ENCODE measurements around the gene CCL26.

Gene CCL26

DNA sequence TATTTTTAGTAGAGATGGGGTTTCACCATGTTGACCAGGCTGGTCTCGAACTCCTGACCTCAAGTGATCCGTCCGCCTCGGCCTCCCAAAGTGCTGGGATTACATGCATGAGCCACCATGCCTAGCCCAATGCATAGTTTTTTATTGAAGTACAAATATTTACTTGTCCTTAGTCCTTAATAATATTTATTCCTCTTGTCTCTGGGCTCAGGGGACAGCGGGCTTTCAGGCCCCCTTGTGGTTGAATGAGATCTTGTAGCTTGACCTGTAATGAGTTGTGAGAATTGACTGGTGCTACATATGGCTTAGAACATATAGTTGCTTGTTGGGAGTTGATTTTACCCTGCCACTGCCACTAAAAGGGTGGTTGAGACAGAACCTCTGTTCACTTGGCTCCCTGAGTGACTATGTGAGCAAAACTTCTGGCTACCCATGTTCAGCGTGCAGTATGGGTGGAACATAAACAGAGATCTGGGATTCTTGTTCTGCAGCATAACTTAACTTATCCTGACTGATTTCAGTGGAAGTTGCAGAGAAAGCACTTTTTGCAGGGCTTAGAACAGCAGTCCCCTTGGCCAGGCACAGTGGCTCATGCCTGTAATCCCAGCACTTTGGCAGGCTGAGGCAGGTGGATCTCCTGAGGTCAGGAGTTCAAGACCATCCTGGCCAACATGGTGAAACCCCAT, 14.9 kb downstream of the CCL26 start:
- TF ChIP-seq, protein P1, sequence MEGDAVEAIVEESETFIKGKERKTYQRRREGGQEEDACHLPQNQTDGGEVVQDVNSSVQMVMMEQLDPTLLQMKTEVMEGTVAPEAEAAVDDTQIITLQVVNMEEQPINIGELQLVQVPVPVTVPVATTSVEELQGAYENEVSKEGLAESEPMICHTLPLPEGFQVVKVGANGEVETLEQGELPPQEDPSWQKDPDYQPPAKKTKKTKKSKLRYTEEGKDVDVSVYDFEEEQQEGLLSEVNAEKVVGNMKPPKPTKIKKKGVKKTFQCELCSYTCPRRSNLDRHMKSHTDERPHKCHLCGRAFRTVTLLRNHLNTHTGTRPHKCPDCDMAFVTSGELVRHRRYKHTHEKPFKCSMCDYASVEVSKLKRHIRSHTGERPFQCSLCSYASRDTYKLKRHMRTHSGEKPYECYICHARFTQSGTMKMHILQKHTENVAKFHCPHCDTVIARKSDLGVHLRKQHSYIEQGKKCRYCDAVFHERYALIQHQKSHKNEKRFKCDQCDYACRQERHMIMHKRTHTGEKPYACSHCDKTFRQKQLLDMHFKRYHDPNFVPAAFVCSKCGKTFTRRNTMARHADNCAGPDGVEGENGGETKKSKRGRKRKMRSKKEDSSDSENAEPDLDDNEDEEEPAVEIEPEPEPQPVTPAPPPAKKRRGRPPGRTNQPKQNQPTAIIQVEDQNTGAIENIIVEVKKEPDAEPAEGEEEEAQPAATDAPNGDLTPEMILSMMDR (IDR thresholded peaks at IDR 0.05; ENCODE audit: borderline replicate concordance, control extremely low read depth, extremely low read depth, insufficient read depth, missing control alignments) = peak; percentile 19
- DNase-seq (ENCODE audit: low spot score) = peak; percentile 52
- in situ Hi-C loops (cut with MboI; ENCODE audit: low sequenced_read_pairs, unreplicated experiment) = no loop called here

GRCh38 chr7:75756206-75756990, 15.6 kb downstream of the CCL26 start:
- in situ Hi-C loops (cut with MboI; ENCODE audit: low sequenced_read_pairs, unreplicated experiment) = no loop called here
- TF ChIP-seq, protein P1 (IDR thresholded peaks at IDR 0.05; ENCODE audit: borderline replicate concordance, control extremely low read depth, extremely low read depth, insufficient read depth, missing control alignments) = no peak
- DNase-seq (ENCODE audit: low spot score) = no peak

GRCh38 chr7:75743455-75743859, 28.6 kb downstream of the CCL26 start:
- in situ Hi-C loops (cut with MboI; ENCODE audit: low sequenced_read_pairs, unreplicated experiment) = no loop called here
- TF ChIP-seq, protein P1 (IDR thresholded peaks at IDR 0.05; ENCODE audit: borderline replicate concordance, control extremely low read depth, extremely low read depth, insufficient read depth, missing control alignments) = no peak
- no peak for DNase-seq (ENCODE audit: low spot score)

GRCh38 chr7:75740846-75741497, 31.0 kb downstream of the CCL26 start:
- in situ Hi-C loops (cut with MboI; ENCODE audit: low sequenced_read_pairs, unreplicated experiment) = no loop called here
- TF ChIP-seq, protein P1 (IDR thresholded peaks at IDR 0.05; ENCODE audit: borderline replicate concordance, control extremely low read depth, extremely low read depth, insufficient read depth, missing control alignments) = no peak
- DNase-seq (ENCODE audit: low spot score) = peak; percentile 39

- in situ Hi-C loops (cut with MboI; ENCODE audit: low sequenced_read_pairs, unreplicated experiment) = no loop called here
- no peak for DNase-seq (ENCODE audit: low spot score)
- TF ChIP-seq, protein P1 (IDR thresholded peaks at IDR 0.05; ENCODE audit: borderline replicate concordance, control extremely low read depth, extremely low read depth, insufficient read depth, missing control alignments) = no peak
These were observed 32.0 kb downstream of the CCL26 start for GRCh38 chr7:75739796-75740672.

Data from GM13976 (cell line).